ENCODE measurements around the gene TMEM163.
A peak's percentile ranks its signal among the peaks of the same experiment; 100 is the strongest.
"Not testable (repeated sequence)": the region's sequence is repeated elsewhere in the genome, so short reads cannot be mapped to it uniquely, and the experiment has no call there.

TMEM163 gene

GRCh38 chr2:134482766-134483340 lies 235.9 kb downstream of the TMEM163 start:
- no peak for DNase-seq

- peak; percentile 18 to 68 (median 48) for DNase-seq
Observed at GRCh38 chr2:134482131-134482723, 236.6 kb downstream of the TMEM163 start.

GRCh38 chr2:134479696-134480330 lies 239.0 kb downstream of the TMEM163 start:
- DNase-seq: no peak

GRCh38 chr2:134476982-134477381 lies 241.8 kb downstream of the TMEM163 start:
- not testable (repeated sequence) for DNase-seq

- DNase-seq: no peak
Observed at GRCh38 chr2:134470561-134471168, 248.1 kb downstream of the TMEM163 start.

- no peak for DNase-seq
Observed at GRCh38 chr2:134469516-134470115, 249.2 kb downstream of the TMEM163 start.

GRCh38 chr2:134468776-134469175 lies 250.0 kb downstream of the TMEM163 start:
- DNase-seq: no peak

GRCh38 chr2:134468164-134468563 lies 250.6 kb downstream of the TMEM163 start:
- DNase-seq: no peak

GRCh38 chr2:134466141-134466540 lies 252.7 kb downstream of the TMEM163 start:
- DNase-seq: no peak

- no peak for DNase-seq
Observed at GRCh38 chr2:134465228-134466105, 253.3 kb downstream of the TMEM163 start.

GRCh38 chr2:134463699-134464022 lies 255.1 kb downstream of the TMEM163 start:
- no peak for DNase-seq

- DNase-seq: no peak
Observed at GRCh38 chr2:134462791-134463698, 255.8 kb downstream of the TMEM163 start.

- no peak for DNase-seq
Observed at GRCh38 chr2:134462275-134462674, 256.5 kb downstream of the TMEM163 start.

GRCh38 chr2:134461511-134461910 lies 257.3 kb downstream of the TMEM163 start:
- peak; percentile 46 to 69 (median 62) for DNase-seq

GRCh38 chr2:134460583-134460998 lies 258.2 kb downstream of the TMEM163 start:
- peak; percentile 30 to 70 (median 47) for DNase-seq

GRCh38 chr2:134459706-134460406 lies 258.9 kb downstream of the TMEM163 start:
- no peak for DNase-seq

- no peak for DNase-seq
Observed at GRCh38 chr2:134458950-134459349, 259.9 kb downstream of the TMEM163 start.

GRCh38 chr2:134458473-134458853 lies 260.3 kb downstream of the TMEM163 start:
- DNase-seq: no peak

GRCh38 chr2:134457765-134458472 lies 260.9 kb downstream of the TMEM163 start:
- DNase-seq: no peak

- no peak for DNase-seq
Observed at GRCh38 chr2:134457353-134457752, 261.4 kb downstream of the TMEM163 start.
